GM23338 (cell line): ENCODE results near the gene AATF. TPM values are rescaled to one million over a fixed set of nuclear protein-coding genes. Genes with fewer than 3 reads are reported as not detected.

Experiments
- ATAC-seq: fragments of 200-7000 bp; cut with Tn5 transposase; 3 replicates; pipeline ENCODE4 v1.9.1; 2020
- DNase-seq: peaks from one replicate; pipeline ENCODE4 v3.0.0-alpha.2; 2015; ENCODE audit warnings: low spot score
- H2AFZ ChIP-seq: fragments of 200-600 bp; sonication (generic); 2 replicates; pipeline ENCODE4 v1.8.0; 2016; ENCODE audit warnings: antibody characterized with exemption, mild to moderate bottlenecking, moderate library complexity
- H3F3A ChIP-seq: fragments of 200-600 bp; sonication (generic); replicated peaks from 2 replicates; pipeline ENCODE4 v1.8.0; 2017; ENCODE audit warnings: antibody characterized with exemption, mixed run types, low read depth
- H3K27ac ChIP-seq: fragments of 200-600 bp; sonication (generic); 2 replicates; pipeline ENCODE4 v1.6.1; 2016; ENCODE audit warnings: low read depth
- H3K27me3 ChIP-seq: fragments of 200-600 bp; sonication (generic); 2 replicates; pipeline ENCODE4 v1.8.0; 2016; ENCODE audit warnings: mild to moderate bottlenecking, mixed run types, moderate library complexity; ENCODE audit not compliant: insufficient read depth
- H3K36me3 ChIP-seq: fragments of 200-600 bp; sonication (generic); 2 replicates; pipeline ENCODE4 v1.8.0; 2016; ENCODE audit warnings: mild to moderate bottlenecking; ENCODE audit not compliant: insufficient read depth
- H3K4me1 ChIP-seq: fragments of 200-600 bp; sonication (generic); 2 replicates; pipeline ENCODE4 v1.8.0; 2016; ENCODE audit warnings: mild to moderate bottlenecking, moderate library complexity; ENCODE audit not compliant: insufficient read depth
- H3K4me2 ChIP-seq: fragments of 200-600 bp; sonication (generic); 2 replicates; pipeline ENCODE4 v1.7.1; 2017; ENCODE audit warnings: mixed run types
- H3K4me3 ChIP-seq: fragments of 200-600 bp; sonication (generic); 2 replicates; pipeline ENCODE4 v1.6.1; 2016; ENCODE audit warnings: mixed run types
- H3K79me2 ChIP-seq: fragments of 200-600 bp; sonication (generic); replicated peaks from 2 replicates; pipeline ENCODE4 v1.8.0; 2017; ENCODE audit warnings: mild to moderate bottlenecking; ENCODE audit not compliant: insufficient read depth
- H3K9me2 ChIP-seq: fragments of 200-600 bp; sonication (generic); 2 replicates; pipeline ENCODE4 v1.8.0; 2017; ENCODE audit not compliant: insufficient read depth
- H4K20me1 ChIP-seq: fragments of 200-600 bp; sonication (generic); replicated peaks from 2 replicates; pipeline ENCODE4 v1.8.0; 2017; ENCODE audit warnings: mild to moderate bottlenecking; ENCODE audit not compliant: insufficient read depth
- H3K27ac Mint-ChIP-seq: 2 replicates; pipeline ENCODE4 v1.8.0; 2020; ENCODE audit warnings: inconsistent platforms, mild to moderate bottlenecking, moderate library complexity, mixed read lengths
- H3K27me3 Mint-ChIP-seq: 3 replicates; pipeline ENCODE4 v1.8.0; 2022; ENCODE audit warnings: low read depth, mild to moderate bottlenecking, moderate library complexity, mixed read lengths, inconsistent platforms; ENCODE audit not compliant: insufficient read depth, poor library complexity
- H3K36me3 Mint-ChIP-seq: 3 replicates; pipeline ENCODE4 v1.8.0; 2021; ENCODE audit warnings: low read depth, mild to moderate bottlenecking, inconsistent platforms, moderate library complexity, mixed read lengths
- H3K4me1 Mint-ChIP-seq: 3 replicates; pipeline ENCODE4 v1.8.0; 2020; ENCODE audit warnings: mild to moderate bottlenecking, inconsistent platforms, mixed read lengths
- H3K4me3 Mint-ChIP-seq: 3 replicates; pipeline ENCODE4 v1.8.0; 2021; ENCODE audit warnings: moderate library complexity, mild to moderate bottlenecking, inconsistent platforms, mixed read lengths
- H3K9me3 Mint-ChIP-seq: 3 replicates; pipeline ENCODE4 v1.8.0; 2020; ENCODE audit warnings: moderate library complexity, mild to moderate bottlenecking, inconsistent platforms, mixed read lengths
- CREB1 ChIP-seq: fragments of 250-450 bp; sonication (Bioruptor Pico); IDR thresholded peaks from 2 replicates; pipeline ENCODE4 v1.5.0; 2020; ENCODE audit warnings: low read depth, mild to moderate bottlenecking, moderate library complexity
- CTCF ChIP-seq, 2 experiments: fragments of 200-600 bp in 1 of 2; sonication (generic) in 1 of 2; conservative IDR thresholded peaks; 2 replicates each; pipeline versions ENCODE4 v1.5.1 to v1.6.1; 2016 to 2017; ENCODE audit warnings: antibody characterized with exemption in 2 of 2, low read depth in 2 of 2, mild to moderate bottlenecking in 2 of 2, moderate library complexity in 1 of 2
- ETS1 ChIP-seq: IDR thresholded peaks from 2 replicates; pipeline ENCODE4 v1.6.1; 2016; ENCODE audit warnings: antibody characterized with exemption
- EZH2 ChIP-seq: fragments of 200-600 bp; sonication (generic); IDR thresholded peaks from one replicate; pipeline ENCODE4 v1.8.0; 2017; ENCODE audit warnings: antibody characterized with exemption, mild to moderate bottlenecking, low read depth; ENCODE audit not compliant: unreplicated experiment
- EZH2phosphoT487 ChIP-seq: fragments of 200-600 bp; sonication (generic); IDR thresholded peaks from one replicate; pipeline ENCODE4 v1.8.1; 2018; ENCODE audit warnings: antibody characterized with exemption; ENCODE audit not compliant: unreplicated experiment
- JUNB ChIP-seq: IDR thresholded peaks from one replicate; pipeline ENCODE4 v1.6.1; 2016; ENCODE audit warnings: antibody characterized with exemption; ENCODE audit not compliant: unreplicated experiment
- NANOG ChIP-seq: IDR thresholded peaks from 2 replicates; pipeline ENCODE4 v1.6.1; 2016; ENCODE audit warnings: antibody characterized with exemption, borderline replicate concordance
- POLR2AphosphoS5 ChIP-seq: IDR thresholded peaks from 2 replicates; pipeline ENCODE4 v1.6.1; 2016; ENCODE audit warnings: antibody characterized with exemption, low read depth
- REST ChIP-seq: IDR thresholded peaks from one replicate; pipeline ENCODE4 v1.6.1; 2018; ENCODE audit warnings: antibody characterized with exemption; ENCODE audit not compliant: unreplicated experiment
- STAT1 ChIP-seq: IDR thresholded peaks from one replicate; pipeline ENCODE4 v1.6.1; 2016; ENCODE audit warnings: antibody characterized with exemption; ENCODE audit not compliant: unreplicated experiment
- ZNF114 ChIP-seq: fragments of 250-450 bp; sonication (Bioruptor Pico); IDR thresholded peaks from 2 replicates; pipeline ENCODE4 v1.5.0; 2020; ENCODE audit warnings: mild to moderate bottlenecking, moderate library complexity
- ZNF331 ChIP-seq: fragments of 250-450 bp; sonication (Bioruptor Pico); IDR thresholded peaks from 2 replicates; pipeline ENCODE4 v1.5.0; 2020; ENCODE audit warnings: low read depth, mild to moderate bottlenecking, moderate library complexity
- ZNF462 ChIP-seq: fragments of 250-450 bp; sonication (Bioruptor Pico); IDR thresholded peaks from 2 replicates; pipeline ENCODE4 v1.5.0; 2020; ENCODE audit warnings: mild to moderate bottlenecking, moderate library complexity
- polyA plus RNA-seq: library from polyadenylated mRNA; unstranded; fragments of >200 nt; fragmentation: Nextera tagmentation; extraction: Ambion mirVana; gene quantifications from 2 replicates; pipeline ENCODE4 v1.2.1, GENCODE V29; 2016
- total RNA-seq: library from RNA; depleted of rRNA; stranded (reverse); fragments of >200 nt; shearing (Covaris generic); gene quantifications from 2 replicates; pipeline ENCODE4 v1.2.3, GENCODE V29; 2014

Gene AATF
- total and polyA plus RNA-seq, 2 experiments from 2014 or later = 40.2 to 71.2 TPM

GRCh38 chr17:36992701-36993100 lies 43.9 kb downstream of the AATF start:
- no peaks in the 10 kb centered on the region for H3F3A ChIP-seq
- peaks cover 3% of the 10 kb centered on the region; the same call in 1 of the 2 replicates for H4K20me1 ChIP-seq
- no peak overlapping the region for H3K4me2 ChIP-seq
- no peak overlapping the region for H3K27ac Mint-ChIP-seq
- no peak overlapping the region for H2AFZ ChIP-seq
- peaks cover 48% of the 10 kb centered on the region for H3K36me3 ChIP-seq
- H3K4me3 Mint-ChIP-seq = no peak overlapping the region
- ATAC-seq (no peak), DNase-seq (no peak)
- H3K79me2 ChIP-seq = no peaks in the 10 kb centered on the region
- H3K9me3 Mint-ChIP-seq = peaks cover 1% of the 10 kb centered on the region; the same call in 1 of the 3 replicates
- no peaks in the 10 kb centered on the region for H3K27me3 ChIP-seq
- TF ChIP-seq EZH2phosphoT487 = no peak
- TF ChIP-seq JUNB = no peak
- TF ChIP-seq REST = no peak
- no peak for TF ChIP-seq CREB1 (CRISPR knock-in tag)
- TF ChIP-seq ZNF331 (CRISPR knock-in tag) = no peak
- TF ChIP-seq CTCF (conservative IDR thresholded peaks at IDR 0.05; ENCODE audit: low read depth in 2 of 2) = no peak
- no peak for TF ChIP-seq EZH2
- TF ChIP-seq POLR2AphosphoS5 = no peak
- TF ChIP-seq STAT1 = no peak
- TF ChIP-seq NANOG = no peak
- TF ChIP-seq ETS1 = no peak
- TF ChIP-seq ZNF114 (CRISPR knock-in tag) = no peak
- TF ChIP-seq ZNF462 (CRISPR knock-in tag) = no peak
- H3K27ac ChIP-seq = no peak overlapping the region
- H3K27me3 Mint-ChIP-seq = no peaks in the 10 kb centered on the region
- no peaks in the 10 kb centered on the region for H3K4me1 ChIP-seq
- H3K4me3 ChIP-seq = no peak overlapping the region
- peaks cover 57% of the 10 kb centered on the region for H3K36me3 Mint-ChIP-seq
- no peaks in the 10 kb centered on the region for H3K4me1 Mint-ChIP-seq
- H3K9me2 ChIP-seq = no peaks in the 10 kb centered on the region
